ENCODE measurements around the gene GNL2.
"Not testable (repeated sequence)": the region's sequence is repeated elsewhere in the genome, so short reads cannot be mapped to it uniquely, and the experiment has no call there.

GNL2 gene

DNA sequence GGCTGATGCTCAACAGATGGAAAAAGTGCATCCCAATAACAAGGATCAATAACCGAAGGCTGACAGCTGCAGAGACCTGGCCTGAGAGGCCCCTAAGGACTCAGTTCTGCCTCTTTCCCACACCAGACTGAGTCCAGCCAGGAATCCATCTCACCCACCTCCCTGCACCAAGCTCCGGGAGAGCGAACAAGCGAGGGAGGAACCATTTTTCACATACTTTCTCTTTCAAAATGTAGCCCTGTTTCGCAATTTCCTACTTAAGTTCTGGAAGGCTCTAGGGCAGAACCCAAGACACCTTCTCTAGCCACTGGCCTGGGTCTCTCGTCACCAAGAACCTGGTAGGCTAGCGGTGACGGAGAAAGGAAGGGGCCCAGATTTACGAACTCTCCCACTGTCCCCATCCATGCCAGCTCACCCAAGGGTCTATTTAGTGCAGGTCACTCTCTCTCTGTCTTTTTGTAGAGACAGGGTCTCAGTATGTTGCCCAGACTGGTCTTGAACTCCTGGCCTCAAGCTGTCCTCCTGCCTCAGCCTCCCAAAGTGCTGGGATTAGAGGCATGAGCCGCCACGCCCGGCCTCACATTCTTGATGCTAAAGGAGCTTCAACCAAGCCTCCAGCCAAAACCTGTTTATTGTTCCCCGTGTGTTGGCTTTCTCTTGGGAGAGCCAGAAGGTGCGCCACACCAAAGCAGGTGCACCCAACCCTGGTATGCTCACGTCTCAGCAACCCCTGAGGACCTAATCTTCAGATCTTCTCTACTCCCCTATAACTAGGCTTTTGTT lies 10.9 kb upstream of the GNL2 start:
- no peak for DNase-seq (ENCODE audit: low read depth)

DNA sequence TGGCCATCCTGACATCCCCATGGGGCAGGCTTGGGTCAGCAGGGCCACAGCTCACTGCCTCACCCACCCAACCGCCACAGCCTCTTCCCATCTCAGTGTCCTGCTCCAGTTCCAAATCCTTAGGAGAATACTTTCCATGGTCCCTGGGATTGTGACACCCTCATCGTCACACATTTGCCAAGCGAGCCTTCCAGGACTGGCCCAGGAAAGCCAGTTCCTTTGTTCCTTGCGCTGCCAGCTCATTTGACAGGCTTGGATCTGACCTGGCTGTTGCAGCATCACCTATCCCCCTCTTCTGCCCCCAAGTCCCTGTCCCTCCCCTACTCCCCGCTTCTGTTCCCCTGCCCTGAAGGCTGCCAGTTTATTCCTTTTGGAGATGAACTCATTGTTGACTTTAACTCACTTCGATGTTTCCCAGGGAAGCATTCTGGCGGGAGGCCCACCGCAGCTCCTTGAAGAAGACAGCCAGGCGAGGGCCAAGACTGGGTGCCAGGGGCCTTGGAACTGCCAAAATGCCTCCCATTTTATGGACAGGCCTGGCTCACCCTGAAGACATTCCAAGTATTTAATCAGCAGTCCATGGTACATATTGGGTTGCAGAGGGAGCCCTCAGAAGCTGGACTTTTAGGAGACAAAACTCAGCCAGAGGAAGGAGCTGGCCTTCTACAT lies 10.2 kb upstream of the GNL2 start:
- peak; percentile 36 for DNase-seq (ENCODE audit: low read depth)

DNA sequence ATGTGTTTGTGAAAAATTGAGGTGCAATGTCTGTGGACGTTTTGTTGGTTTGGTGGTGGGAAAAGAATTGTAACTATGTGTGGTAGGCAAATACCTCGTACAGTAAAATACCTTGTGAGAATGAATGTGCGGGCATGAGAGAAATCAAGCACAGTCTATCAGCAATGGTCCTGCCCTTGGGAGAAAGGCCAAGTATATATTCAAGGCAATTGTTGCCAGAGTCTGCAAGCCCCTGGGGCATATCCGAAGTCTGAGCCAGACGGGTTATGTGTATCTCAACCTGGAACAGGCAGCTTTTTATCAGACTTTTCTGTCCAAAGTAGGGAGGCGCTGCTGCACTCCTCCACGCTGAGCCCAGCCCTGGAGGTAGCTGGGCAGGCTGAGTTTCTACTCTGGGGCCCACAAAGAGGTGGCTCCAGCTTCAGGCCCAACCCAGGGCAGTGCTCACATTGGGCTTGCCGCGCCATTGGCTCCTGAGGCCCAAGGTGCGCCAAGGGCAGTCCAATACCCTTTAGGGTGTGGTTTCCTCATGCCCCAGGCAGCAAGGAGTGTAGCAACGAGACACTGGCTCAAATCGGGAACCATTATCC lies 9.4 kb upstream of the GNL2 start:
- no peak for DNase-seq (ENCODE audit: low read depth)

DNA sequence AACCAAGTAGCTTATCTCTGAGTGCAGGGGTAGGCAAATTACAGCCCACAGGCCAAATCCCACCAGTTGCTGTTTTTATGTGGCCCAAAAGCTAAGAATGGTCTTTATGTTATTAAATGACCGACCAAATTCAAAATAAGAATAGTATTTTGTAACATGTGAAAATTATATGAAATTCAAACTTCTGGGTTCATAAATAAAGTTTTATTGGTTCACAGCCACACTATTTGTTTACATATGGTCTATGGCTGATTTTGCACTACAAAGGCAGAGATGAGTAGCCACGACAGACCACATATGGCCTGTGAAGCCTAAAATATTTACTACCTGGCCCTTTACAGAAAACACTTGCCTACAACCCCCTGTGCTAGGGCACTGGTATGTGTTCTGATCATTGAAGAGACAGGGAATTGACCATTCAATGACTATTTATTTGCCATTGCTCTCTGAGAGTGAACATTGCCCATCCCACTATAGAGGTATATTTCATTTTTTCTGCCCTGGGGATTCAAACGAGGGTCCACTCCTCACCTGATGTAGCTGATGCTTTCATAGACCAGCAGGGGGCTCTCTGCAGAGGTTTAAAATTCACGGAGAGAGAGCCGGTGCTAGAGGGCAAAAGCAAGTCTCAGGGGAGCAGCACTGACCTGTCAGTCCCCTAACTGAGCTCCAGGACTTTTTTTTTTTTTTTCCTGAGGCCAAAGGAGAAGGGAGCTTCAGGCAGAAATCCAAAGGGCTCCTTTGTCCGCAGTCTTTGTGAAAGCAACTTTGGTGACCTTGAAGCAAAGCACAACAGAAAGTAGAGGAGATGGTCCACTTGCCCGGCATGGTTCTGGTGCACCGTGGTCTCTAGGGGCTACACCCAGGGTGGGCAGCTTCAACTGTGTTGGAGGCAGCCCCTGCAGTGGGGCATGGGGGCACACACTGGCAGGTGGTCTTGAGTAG lies 7.3 kb upstream of the GNL2 start:
- no peak for DNase-seq (ENCODE audit: low read depth)

DNA sequence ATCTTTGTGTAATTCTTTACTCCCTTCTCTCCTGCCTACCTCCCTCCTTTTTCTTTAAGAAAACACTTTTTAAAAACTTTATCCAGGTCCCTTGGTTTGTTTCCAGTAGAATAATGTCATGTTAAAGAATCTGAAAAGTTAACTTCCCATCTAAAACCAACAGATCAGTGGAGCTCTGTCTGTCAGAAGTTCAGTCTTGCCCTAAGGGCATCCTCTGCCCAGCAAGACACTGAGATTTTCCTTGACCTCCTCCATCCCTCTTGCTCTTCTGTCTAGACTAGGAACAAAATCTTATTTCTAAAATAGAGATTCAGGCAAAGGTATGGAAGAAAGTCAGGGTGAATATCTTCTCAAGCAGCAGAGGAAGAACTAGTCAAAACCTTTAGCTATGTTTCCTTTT lies 5.7 kb upstream of the GNL2 start:
- no peak for DNase-seq (ENCODE audit: low read depth)

DNA sequence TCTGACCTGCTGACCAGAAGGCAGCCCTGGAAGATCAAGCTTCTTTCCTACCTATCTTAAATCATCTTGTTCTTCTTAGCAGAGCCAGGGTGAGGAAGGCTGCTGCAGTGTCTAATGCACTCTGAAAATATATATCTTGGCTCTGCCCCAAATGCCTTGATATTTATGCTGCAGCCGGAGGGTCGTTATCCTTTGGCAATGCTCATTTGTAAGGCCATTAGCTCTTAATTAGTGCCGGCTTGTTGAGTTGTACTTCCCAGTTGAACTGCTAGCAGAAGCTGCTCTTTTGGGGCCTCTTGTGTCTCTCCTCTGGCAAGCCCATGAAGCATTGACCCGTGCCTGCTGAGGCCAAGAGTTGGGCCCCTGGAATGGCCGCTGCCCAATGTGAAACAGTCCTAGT lies 4.2 kb upstream of the GNL2 start:
- DNase-seq (ENCODE audit: low read depth) = no peak

DNA sequence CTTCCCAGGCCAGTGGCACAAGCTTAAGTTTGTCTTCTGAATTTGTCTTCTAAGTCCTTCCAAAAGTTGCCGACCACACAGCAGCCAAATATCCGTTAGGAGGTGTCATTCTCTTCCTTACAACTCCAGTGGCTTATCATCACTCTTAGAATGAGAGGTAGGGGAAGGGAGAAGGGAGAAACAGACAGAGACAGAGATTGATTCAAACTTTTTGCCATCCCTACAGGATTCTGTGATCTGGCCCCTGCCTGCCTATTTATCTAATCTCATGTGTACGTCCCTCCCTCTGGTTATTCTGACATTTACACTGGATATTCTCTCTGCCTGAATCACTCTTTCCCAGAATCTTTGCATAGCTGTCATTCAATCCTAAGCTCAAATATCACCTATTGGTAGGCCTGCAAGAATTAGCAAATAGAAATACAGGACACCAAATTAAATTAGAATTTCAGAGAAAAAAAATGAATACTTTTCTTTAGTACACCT lies 488 bp upstream of the GNL2 start:
- no peak for DNase-seq (ENCODE audit: low read depth)

DNA sequence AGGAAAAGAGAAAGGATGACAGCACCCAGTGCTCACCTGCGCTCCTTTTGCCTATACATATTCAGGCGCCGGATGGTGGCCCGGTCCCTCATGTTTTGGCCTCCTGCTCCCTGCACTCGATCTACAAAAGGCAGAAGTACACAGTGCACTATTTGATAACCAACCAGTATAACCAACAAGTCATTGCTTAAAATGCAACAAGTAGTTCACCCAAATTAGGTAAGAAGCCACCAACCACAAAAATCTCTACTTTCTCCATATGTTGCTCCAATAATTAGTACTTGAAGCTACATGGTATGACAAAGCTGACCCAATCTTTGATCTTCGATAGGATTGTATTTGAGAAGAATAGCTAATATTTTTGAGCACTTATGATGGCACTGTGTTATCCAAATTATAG lies 2.0 kb downstream of the GNL2 start:
- no peak for DNase-seq (ENCODE audit: low read depth)

DNA sequence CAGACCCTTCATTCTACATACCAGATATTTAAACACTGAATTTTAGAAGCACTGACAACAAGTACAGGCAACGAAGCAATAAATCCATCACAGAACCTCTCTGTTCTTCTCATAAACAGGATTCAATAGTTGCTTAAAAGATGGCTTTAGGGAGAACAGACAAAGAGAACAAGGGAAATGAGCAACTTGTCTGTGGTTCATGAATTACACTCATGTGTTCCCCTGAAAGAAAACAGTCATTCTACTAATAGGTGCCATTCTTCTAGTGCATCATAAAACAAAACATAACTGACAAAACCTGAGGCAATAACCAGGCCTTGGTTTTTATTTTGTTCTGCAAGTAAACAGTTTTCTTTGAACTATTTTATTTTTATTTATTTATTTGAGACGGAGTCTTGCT lies 6.8 kb downstream of the GNL2 start:
- DNase-seq (ENCODE audit: low read depth) = no peak

DNA sequence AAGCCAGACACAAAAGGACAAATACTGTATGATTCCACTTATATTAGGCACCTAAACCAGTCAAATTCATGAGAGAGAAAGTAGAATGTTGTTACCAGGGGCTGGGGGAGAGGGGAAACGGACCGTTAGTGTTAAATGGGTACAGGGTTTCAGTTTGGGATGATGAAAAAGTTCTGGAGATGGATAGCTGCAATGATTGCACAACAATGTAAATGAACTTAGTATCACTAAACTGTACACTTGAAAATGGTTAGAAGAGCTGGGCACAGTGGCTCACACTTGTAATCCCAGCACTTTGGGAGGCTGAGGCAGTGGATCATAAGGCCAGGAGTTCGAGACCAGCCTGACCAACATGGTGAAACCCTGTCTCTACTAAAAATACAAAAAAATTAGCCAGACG lies 11.2 kb downstream of the GNL2 start:
- DNase-seq (ENCODE audit: low read depth) = not testable (repeated sequence)

DNA sequence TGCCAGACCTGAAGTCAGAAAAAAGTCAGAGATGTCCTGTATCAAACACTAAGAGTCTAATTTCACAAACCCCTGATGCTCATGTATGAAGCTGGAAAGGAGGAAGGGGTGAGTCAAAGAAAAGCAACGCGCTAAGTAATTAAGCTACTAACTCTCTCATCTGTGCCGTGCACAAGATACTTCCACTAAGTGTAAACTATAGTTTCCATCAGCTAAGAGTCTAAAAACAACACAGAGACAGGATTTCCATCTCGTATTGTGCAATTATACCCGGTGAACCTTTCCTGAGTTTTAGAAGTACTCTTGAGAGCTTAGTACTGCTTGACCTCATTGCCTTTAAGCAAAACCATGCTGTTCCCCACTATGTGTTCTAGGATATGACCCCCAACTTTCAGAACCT lies 20.0 kb downstream of the GNL2 start:
- DNase-seq (ENCODE audit: low read depth) = no peak

DNA sequence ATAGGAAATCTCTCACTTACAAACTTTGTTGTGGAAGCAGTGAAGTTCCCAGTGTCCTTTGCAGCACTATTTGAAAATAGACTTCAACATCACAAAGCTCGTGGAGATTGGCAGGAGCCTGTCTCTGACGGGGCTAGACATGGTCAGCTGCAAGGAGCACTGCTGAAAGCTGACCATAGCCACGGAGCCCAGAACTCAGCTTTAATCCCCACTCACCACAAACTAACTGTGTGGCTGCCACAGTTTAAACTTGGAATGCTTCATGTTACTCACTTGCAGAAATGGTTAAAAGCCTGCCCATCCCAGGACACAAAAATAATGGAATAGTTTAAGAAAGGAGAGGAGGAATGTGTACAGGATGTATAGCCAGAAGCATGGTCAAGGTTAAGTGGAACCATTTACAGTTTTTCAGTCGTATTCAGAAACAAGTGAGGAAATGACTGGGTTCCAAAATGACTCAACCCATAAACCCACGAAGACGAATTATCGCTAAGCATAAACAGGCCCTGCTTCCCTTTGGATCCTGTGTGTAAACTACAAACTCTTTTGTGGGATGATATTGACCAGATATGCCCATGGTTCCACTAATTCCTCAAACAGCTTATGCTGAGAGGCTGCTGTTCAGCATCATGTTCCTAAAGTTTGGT lies 20.8 kb downstream of the GNL2 start:
- DNase-seq (ENCODE audit: low read depth) = peak; percentile 77

DNA sequence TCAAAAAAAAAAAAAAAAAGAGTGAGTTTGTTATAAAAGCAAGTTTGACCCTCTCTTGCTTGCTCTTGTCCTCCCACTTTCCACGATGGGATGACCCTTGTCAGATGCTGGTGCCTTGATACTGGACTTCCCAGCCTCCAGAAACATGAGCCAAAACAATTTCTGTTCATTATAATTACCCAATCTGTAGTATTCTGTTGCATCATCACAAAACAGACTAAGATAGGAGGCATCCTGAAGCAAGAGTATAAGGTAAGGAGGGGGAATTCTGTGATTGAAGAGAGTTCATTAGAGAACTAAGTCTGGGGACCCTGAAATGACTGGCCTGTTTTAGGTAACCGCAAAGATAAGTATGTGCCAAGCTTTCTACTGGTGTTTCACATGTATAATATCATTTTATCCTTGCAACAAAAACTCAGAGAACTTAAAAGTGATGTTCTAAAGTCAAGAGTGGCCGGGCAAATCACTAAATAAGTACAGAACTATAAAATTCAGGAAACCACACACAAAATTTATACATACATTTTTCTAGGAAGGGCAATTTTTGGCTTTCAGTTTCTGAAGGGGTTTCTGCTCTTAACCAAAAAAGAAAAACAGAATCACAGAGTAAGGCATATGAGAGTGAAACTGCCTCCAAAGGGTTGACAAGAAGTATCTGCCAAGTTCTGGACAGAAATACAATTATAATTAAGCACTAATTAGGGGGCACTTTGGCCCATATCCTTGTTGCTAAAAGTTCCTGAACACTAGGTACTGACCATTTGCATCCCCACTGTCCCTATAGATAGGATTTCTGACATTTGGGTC lies 25.0 kb downstream of the GNL2 start:
- no peak for DNase-seq (ENCODE audit: low read depth)

DNA sequence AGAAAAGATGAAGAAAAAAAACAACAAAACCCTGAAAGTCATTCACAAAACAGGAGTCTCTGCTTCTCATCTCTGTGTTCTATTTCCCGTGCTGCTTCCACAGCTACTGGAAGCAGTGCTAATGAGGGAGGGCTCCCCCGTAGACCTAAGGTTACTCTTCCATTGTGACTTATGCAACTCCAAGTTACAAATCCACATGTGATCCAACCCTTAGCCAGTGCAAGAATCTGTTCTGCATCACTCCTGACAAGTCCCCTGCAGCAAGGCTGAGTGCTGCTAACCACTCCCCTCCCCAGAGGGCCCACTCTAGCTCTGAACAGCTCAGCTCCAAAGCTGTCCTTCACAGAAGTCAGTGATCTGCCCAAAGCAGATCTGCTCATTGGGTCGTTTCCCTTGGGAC lies 28.7 kb downstream of the GNL2 start:
- no peak for DNase-seq (ENCODE audit: low read depth)

DNA sequence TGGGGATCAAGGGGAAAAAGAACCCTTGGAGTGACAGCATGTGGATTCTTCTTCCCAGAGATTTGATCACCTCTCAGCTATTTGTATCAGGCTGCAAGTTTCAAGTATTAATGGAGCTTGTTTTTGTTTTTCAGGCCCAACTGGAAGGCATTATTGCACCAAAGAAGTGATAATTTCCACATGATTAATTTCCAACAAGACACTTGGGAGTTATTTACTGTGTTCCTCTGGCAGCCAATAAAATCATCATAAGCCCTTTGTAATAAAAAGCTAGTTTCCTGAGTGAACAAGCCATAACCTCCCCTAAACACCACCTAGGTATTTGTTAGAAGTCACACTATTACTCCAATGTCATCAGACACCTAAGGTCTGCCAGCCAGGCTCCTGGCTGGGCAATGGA lies 30.8 kb downstream of the GNL2 start:
- no peak for DNase-seq (ENCODE audit: low read depth)

DNA sequence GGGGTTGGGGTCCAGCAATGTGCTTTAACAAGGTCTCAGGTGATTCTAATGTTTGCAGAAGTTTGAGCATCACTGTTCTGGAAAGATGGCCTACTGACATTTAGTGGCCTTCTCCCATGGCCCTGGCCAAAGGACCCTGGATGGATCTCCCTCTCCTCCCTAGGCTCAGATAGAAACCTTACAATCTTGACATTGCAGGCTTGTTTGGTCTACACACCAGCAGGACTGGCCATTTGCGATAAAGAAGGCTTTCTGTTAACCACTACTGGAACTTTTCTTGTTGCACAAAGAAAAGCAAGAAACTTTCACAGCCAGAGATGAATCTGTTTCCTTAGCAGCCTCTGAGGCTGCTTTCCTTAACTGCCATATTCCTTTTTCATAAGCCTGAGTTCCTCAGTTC lies 32.8 kb downstream of the GNL2 start:
- DNase-seq (ENCODE audit: low read depth) = no peak

DNA sequence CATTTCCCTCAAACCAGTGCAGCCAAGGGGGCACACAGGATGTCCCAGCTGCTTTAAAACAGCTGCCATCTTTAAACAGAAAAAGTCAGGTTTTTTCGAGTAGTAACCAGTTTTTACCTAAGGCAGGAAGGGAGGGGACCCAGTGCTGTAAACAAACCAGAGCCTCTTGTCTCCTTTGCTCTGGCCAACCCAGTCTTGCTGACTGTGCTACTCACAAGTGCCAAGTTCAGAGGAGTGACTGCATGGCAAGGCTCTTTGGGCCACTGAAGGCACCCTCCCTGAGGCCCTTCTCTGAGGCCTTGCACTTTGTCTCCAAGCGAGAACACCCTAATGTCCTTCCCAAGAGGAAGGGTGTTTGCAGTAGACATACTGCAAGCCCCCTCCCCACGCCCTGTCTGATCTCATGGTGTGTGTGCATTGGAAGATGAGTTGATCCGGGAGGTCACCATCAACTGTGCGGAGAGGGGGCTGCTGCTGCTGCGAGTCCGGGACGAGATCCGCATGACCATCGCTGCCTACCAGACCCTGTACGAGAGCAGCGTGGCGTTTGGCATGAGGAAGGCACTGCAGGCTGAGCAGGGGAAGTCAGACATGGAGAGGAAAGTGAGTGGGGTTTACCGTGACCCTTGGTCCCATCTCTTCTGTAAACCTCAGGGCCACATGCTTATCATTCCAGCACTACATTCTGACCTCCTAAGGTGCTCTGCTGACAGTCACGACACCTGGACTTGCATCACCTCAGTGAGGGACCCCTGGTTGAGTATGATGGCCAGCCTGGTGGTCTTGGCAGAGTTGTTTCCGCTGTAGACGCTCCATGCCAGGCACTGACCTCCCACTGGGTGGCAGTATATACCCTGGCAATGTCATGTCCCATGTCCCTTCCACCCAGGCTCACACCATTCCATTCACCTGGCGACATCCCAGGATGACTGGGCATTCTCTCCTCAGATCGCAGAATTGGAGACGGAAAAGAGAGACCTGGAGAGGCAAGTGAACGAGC lies 34.3 kb downstream of the GNL2 start:
- DNase-seq (ENCODE audit: low read depth) = no peak

DNA sequence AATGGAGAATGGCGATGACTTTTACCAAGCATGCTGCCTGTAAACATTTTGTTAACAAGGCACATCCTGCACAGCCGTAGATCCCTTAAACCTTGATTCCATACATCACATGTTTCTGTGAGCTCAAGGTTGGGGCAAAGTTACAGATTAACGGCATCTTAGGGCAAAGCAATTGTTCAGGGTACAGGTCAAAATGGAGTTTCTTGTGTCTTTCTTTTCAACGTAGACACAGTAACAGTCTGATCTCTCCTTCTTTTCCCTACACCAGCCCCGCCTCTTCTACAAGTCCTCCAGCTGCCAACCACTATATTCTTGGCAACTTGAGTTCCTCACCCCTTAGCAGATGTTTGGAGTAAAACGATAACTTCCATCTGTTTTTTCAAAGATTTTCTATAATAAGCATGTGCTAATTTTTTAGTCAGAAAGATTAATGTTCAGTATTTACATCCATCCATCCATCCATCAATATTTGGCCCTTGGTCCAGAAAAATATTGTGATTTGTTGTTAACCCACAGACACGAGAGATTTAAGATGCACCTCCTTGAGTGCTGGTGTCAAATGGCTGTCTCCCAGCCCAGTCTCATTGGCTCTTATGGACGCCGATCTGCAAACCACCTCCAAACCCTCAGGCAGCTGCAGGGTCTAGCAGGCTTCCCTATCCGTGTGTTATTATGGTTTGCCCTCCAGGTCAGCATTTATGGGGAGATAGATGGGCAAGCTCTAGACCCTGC lies 35.2 kb downstream of the GNL2 start:
- DNase-seq (ENCODE audit: low read depth) = no peak

DNA sequence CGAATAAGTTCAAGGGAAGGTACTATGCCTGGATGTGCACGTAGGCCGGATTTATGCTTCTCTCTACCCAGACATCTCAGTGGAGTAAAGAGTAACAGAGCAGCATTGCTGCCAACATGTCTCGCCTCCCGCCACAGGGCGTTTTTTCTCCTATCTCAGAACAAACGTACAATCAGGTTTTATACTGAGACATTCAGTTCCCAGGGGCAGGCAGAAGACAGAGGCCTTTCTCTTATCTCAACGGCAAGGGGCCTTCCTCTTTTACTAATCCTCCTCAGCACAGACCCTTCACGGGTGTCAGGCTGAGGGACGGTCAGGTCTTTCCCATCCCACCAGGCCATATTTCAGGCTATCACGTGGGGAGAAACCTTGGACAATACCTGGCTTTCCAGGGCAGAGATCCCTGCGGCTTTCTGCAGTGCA lies 35.8 kb downstream of the GNL2 start:
- DNase-seq (ENCODE audit: low read depth) = not testable (repeated sequence)
